PC-3 (cell line): Measurements from ENCODE around the gene HCFC1. TPM values are rescaled to one million over a fixed set of nuclear protein-coding genes. Genes with fewer than 3 reads are reported as not detected.
A peak's percentile ranks its signal among the peaks of the same experiment; 100 is the strongest.

Experiments used
- ATAC-seq: fragments of 200-7000 bp; cut with Tn5 transposase; 2 replicates; pipeline ENCODE4 v1.9.1; 2020; ENCODE audit warnings: mild to moderate bottlenecking, moderate library complexity
- BruUV-seq: library from RNA; stranded (reverse); fragments of 400-500 nt; replicated peaks from 2 replicates; lab custom pipeline; 2021; lab: Mats Ljungman, UMichigan
- CTCF ChIA-PET: fragments of 300-600 bp; sonication (Branson Sonifier 250); formaldehyde crosslinking; loops from one replicate; lab custom pipeline; 2022; ENCODE audit warnings: antibody characterized with exemption; lab: Charles Lee
- POLR2A ChIA-PET: fragments of 300-600 bp; sonication (Branson Sonifier 250); formaldehyde crosslinking; loops from one replicate; lab custom pipeline; 2022; ENCODE audit warnings: antibody characterized with exemption; ENCODE audit not compliant: unreplicated experiment; lab: Charles Lee
- DNase-seq: peaks from one replicate; pipeline ENCODE4 v3.0.0-alpha.2; 2015
- H2AFZ ChIP-seq: fragments of 300-600 bp; sonication (generic); 2 replicates; pipeline ENCODE4 v1.6.0; 2016; ENCODE audit warnings: antibody characterized with exemption, low read length
- H3F3A ChIP-seq: fragments of 300-600 bp; sonication (generic); one replicate; pipeline ENCODE4 v1.6.0; 2017; ENCODE audit warnings: antibody characterized with exemption, low read length, control low read depth, mild to moderate bottlenecking; ENCODE audit not compliant: unreplicated experiment
- H3K27ac ChIP-seq: fragments of 300-600 bp; sonication (generic); 2 replicates; pipeline ENCODE4 v1.5.1; 2016; ENCODE audit warnings: mild to moderate bottlenecking, low read length
- H3K27me3 ChIP-seq: fragments of 300-600 bp; sonication (generic); 2 replicates; pipeline ENCODE4 v1.6.1; 2016; ENCODE audit warnings: low read length, mixed read lengths
- H3K36me3 ChIP-seq: fragments of 300-600 bp; sonication (generic); 2 replicates; pipeline ENCODE4 v1.6.1; 2016; ENCODE audit warnings: low read depth, mixed run types, low read length, mixed read lengths
- H3K4me1 ChIP-seq: fragments of 300-600 bp; sonication (generic); 2 replicates; pipeline ENCODE4 v1.5.1; 2016; ENCODE audit warnings: low read length; ENCODE audit not compliant: insufficient read depth
- H3K4me2 ChIP-seq: fragments of 300-600 bp; sonication (generic); 2 replicates; pipeline ENCODE4 v1.6.0; 2016; ENCODE audit warnings: low read length
- H3K4me3 ChIP-seq: fragments of 300-600 bp; sonication (generic); 2 replicates; pipeline ENCODE4 v1.5.1; 2016; ENCODE audit warnings: mild to moderate bottlenecking, low read length, mixed read lengths
- H3K79me2 ChIP-seq: fragments of 300-600 bp; sonication (generic); 2 replicates; pipeline ENCODE4 v1.6.1; 2017; ENCODE audit warnings: low read length, mixed read lengths
- H3K9ac ChIP-seq: fragments of 300-600 bp; sonication (generic); 2 replicates; pipeline ENCODE4 v1.6.0; 2016; ENCODE audit warnings: mild to moderate bottlenecking, low read length
- H3K9me2 ChIP-seq: fragments of 300-600 bp; sonication (generic); replicated peaks from 2 replicates; pipeline ENCODE4 v1.6.1; 2016; ENCODE audit warnings: mixed run types, low read length, mixed read lengths
- H3K9me3 ChIP-seq: fragments of 300-600 bp; sonication (generic); 2 replicates; pipeline ENCODE4 v1.6.1; 2016; ENCODE audit warnings: low read length, mixed read lengths
- H4K20me1 ChIP-seq: fragments of 300-600 bp; sonication (generic); 2 replicates; pipeline ENCODE4 v1.6.1; 2016; ENCODE audit warnings: low read length, mixed read lengths
- CTCF ChIP-seq: fragments of 300-600 bp; sonication (generic); conservative IDR thresholded peaks from 2 replicates; pipeline ENCODE4 v1.5.1; 2017; ENCODE audit warnings: antibody characterized with exemption, low read depth, mild to moderate bottlenecking, low read length
- EZH2 ChIP-seq: fragments of 300-600 bp; sonication (generic); IDR thresholded peaks from one replicate; pipeline ENCODE4 v1.6.1; 2017; ENCODE audit warnings: antibody characterized with exemption, mild to moderate bottlenecking, low read length; ENCODE audit not compliant: unreplicated experiment
- EZH2phosphoT487 ChIP-seq: fragments of 300-600 bp; sonication (generic); IDR thresholded peaks from 2 replicates; pipeline ENCODE4 v1.6.1; 2018; ENCODE audit warnings: mild to moderate bottlenecking, antibody characterized with exemption, low read length, borderline replicate concordance
- intact Hi-C: fragments of 100-400 bp; cut with micrococcal nuclease; formaldehyde crosslinking; loops from 2 replicates; pipeline ENCODE4 v1.9.0; 2023
- total RNA-seq: library from RNA; depleted of rRNA; stranded (reverse); fragments of >200 nt; gene quantifications from 2 replicates; pipeline ENCODE4 v1.2.3, GENCODE V29; 2014

Gene HCFC1
- total RNA-seq, 1 experiment from 2014 or later: 66.9 TPM

- H3K9ac ChIP-seq: no peak overlapping the region
- ATAC-seq: peak; percentile 15; the same call in 1 of the 2 replicates
- H3K9me2 ChIP-seq: no peaks in the 10 kb centered on the region
- peaks cover 44% of the 10 kb centered on the region for H3K36me3 ChIP-seq
- H4K20me1 ChIP-seq: no peaks in the 10 kb centered on the region
- no peaks in the 10 kb centered on the region for H3K9me3 ChIP-seq
- H3K79me2 ChIP-seq: no peaks in the 10 kb centered on the region
- POLR2A ChIA-PET: no interaction called here
- no peak overlapping the region for H2AFZ ChIP-seq
- no peaks in the 10 kb centered on the region for H3K4me1 ChIP-seq
- no peak overlapping the region for H3K4me2 ChIP-seq
- H3K4me3 ChIP-seq: no peak overlapping the region
- H3K27me3 ChIP-seq: no peaks in the 10 kb centered on the region
- no peaks in the 10 kb centered on the region for H3F3A ChIP-seq
- no peak for DNase-seq
- intact Hi-C loops: no loop called here
- TF ChIP-seq EZH2 (no peak), CTCF (no peak), EZH2phosphoT487 (no peak)
- BruUV-seq: no TSS peak
- CTCF ChIA-PET: no interaction called here
- H3K27ac ChIP-seq: no peak overlapping the region
These were observed 16.3 kb downstream of the HCFC1 start for GRCh38 chrX:153955228-153955732.

DNA sequence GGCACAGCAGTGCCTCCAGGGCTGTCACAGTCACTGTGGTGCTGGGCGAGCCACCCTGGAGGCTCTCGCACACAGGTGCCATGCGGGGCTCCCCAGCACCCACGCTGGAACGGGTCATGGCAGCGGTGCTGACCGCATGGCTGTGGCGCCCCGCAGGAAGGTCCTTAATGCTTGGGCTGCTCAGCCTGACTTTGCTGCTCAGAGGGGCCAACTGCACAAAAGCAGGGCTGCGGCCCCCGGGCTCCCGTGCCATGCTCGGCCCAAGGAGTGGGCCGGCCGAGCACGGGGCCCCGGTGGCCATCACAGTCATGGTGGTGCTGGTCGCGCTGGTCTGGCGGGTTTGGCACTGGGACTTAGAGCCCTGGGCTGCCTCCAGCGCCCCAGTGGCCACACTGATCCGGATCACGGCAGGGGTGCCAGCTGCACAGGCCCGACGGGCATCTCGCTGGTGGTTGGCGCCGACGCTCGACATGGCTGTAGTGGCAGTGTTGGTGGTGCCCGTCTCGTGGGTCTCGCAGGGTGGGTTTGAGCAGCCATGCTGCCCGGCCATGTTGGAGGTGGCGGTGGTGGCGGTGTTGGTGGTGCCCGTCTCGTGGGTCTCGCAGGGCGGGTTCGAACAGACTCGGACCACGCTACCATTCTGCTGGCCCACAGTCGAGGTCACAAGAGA lies 16.9 kb downstream of the HCFC1 start:
- Histone ChIP-seq H4K20me1 (no peaks in the 10 kb centered on the region), H3K4me3 (no peak overlapping the region), H2AFZ (no peak overlapping the region), H3K4me2 (no peak overlapping the region), H3K36me3 (peaks cover 43% of the 10 kb centered on the region), H3K79me2 (no peaks in the 10 kb centered on the region), H3F3A (no peaks in the 10 kb centered on the region), H3K9ac (no peak overlapping the region), H3K9me2 (no peaks in the 10 kb centered on the region), H3K4me1 (no peaks in the 10 kb centered on the region), H3K27me3 (no peaks in the 10 kb centered on the region), H3K9me3 (no peaks in the 10 kb centered on the region), H3K27ac (no peak overlapping the region)
- BruUV-seq: no TSS peak
- CTCF ChIA-PET: no interaction called here
- intact Hi-C loops: no loop called here
- no peak for ATAC-seq
- no peak for DNase-seq
- POLR2A ChIA-PET: no interaction called here
- TF ChIP-seq EZH2: no peak
- no peak for TF ChIP-seq EZH2phosphoT487
- no peak for TF ChIP-seq CTCF

- no peak for DNase-seq
- Histone ChIP-seq H3F3A (no peaks in the 10 kb centered on the region), H3K79me2 (no peaks in the 10 kb centered on the region), H3K4me2 (no peak overlapping the region), H3K9ac (no peak overlapping the region), H2AFZ (no peak overlapping the region), H4K20me1 (no peaks in the 10 kb centered on the region), H3K27ac (no peak overlapping the region), H3K36me3 (peaks cover 36% of the 10 kb centered on the region), H3K4me3 (no peak overlapping the region), H3K4me1 (no peaks in the 10 kb centered on the region), H3K9me2 (no peaks in the 10 kb centered on the region), H3K27me3 (no peaks in the 10 kb centered on the region), H3K9me3 (no peaks in the 10 kb centered on the region)
- TF ChIP-seq CTCF: no peak
- TF ChIP-seq EZH2phosphoT487: no peak
- TF ChIP-seq EZH2: no peak
- POLR2A ChIA-PET: no interaction called here
- intact Hi-C loops: no loop called here
- ATAC-seq: no peak
- CTCF ChIA-PET: no interaction called here
- BruUV-seq: no TSS peak
These were observed 17.6 kb downstream of the HCFC1 start for GRCh38 chrX:153953892-153954557.
